AG04450 (cell line): ENCODE data around the gene GCN1. TPM values are rescaled to one million over a fixed set of nuclear protein-coding genes. Genes with fewer than 3 reads are reported as not detected.

Source experiments
- CTCF ChIA-PET: fragments of 300-600, 350-600 bp; formaldehyde crosslinking; extraction: SDS; loops from one replicate; lab custom pipeline; 2022; ENCODE audit warnings: antibody characterized with exemption, inconsistent platforms; lab: Charles Lee
- POLR2A ChIA-PET: fragments of 350-600 bp; formaldehyde crosslinking; extraction: SDS; loops from one replicate; lab custom pipeline; 2021; ENCODE audit warnings: antibody characterized with exemption, inconsistent platforms; lab: Yijun Ruan, JAX
- DNase-seq: peaks from one replicate; pipeline ENCODE4 v3.0.0-alpha.2; 2011; ENCODE audit warnings: low read depth, low spot score
- H3K27ac ChIP-seq: one replicate; pipeline ENCODE4 v1.5.1; 2012; ENCODE audit warnings: low read depth, low read length, control low read depth
- H3K27me3 ChIP-seq: one replicate; pipeline ENCODE4 v1.6.0; 2012; ENCODE audit warnings: low read length; ENCODE audit not compliant: control insufficient read depth, insufficient read depth
- H3K4me3 ChIP-seq: 2 replicates; pipeline ENCODE4 v1.5.1; 2011; ENCODE audit warnings: mild to moderate bottlenecking, low read depth, low read length, control low read depth
- H3K9me3 ChIP-seq: 2 replicates; pipeline ENCODE4 v1.5.1; 2012; ENCODE audit warnings: low read length; ENCODE audit not compliant: control insufficient read depth, insufficient read depth
- CTCF ChIP-seq: IDR thresholded peaks from 2 replicates; pipeline ENCODE4 v1.5.1; 2011; ENCODE audit warnings: low read depth, low read length, control low read depth, inconsistent platforms
- polyA plus RNA-seq: library from polyadenylated mRNA; depleted of rRNA; stranded (reverse); fragments of >200 nt; gene quantifications from 2 replicates; pipeline ENCODE4 v1.2.3, GENCODE V29; 2011

The GCN1 gene
- polyA plus RNA-seq, 1 experiment, result 44.5 TPM

GRCh38 chr12:120159509-120160237, 34.8 kb downstream of the GCN1 start:
- TF ChIP-seq CTCF, result no peak
- DNase-seq, result no peak
- H3K27me3 ChIP-seq, result no peaks in the 10 kb centered on the region
- POLR2A ChIA-PET, result interaction anchor here (1.2 kb wide), 1 partner anchor 41 kb away, joined by 5 read pairs; the partner anchor contains the start of gene RPLP0
- no peak overlapping the region for H3K4me3 ChIP-seq
- CTCF ChIA-PET, result interaction anchor here (0.5 kb wide), 1 partner anchor 42 kb away, joined by 3 read pairs; no protein-coding TSS in a partner anchor
- H3K9me3 ChIP-seq, result no peaks in the 10 kb centered on the region; the same call in 1 of the 2 replicates
- H3K27ac ChIP-seq, result no peak overlapping the region

- no peak for DNase-seq
- H3K27me3 ChIP-seq, result no peaks in the 10 kb centered on the region
- no peak overlapping the region for H3K27ac ChIP-seq
- no peaks in the 10 kb centered on the region for H3K9me3 ChIP-seq
- TF ChIP-seq CTCF, result no peak
- ChIA-PET CTCF (no interaction called here), POLR2A (interaction anchor here (1.0 kb wide), 1 partner anchor 24 kb away, joined by 5 read pairs; no protein-coding TSS in a partner anchor)
- no peak overlapping the region for H3K4me3 ChIP-seq
Measured at GRCh38 chr12:120158351-120158750, 36.2 kb downstream of the GCN1 start.

GRCh38 chr12:120157678-120158077, 36.8 kb downstream of the GCN1 start:
- Histone ChIP-seq H3K27me3 (no peaks in the 10 kb centered on the region), H3K4me3 (no peak overlapping the region), H3K9me3 (no peaks in the 10 kb centered on the region), H3K27ac (no peak overlapping the region)
- ChIA-PET POLR2A (no interaction called here), CTCF (no interaction called here)
- no peak for DNase-seq
- TF ChIP-seq CTCF, result no peak

DNA sequence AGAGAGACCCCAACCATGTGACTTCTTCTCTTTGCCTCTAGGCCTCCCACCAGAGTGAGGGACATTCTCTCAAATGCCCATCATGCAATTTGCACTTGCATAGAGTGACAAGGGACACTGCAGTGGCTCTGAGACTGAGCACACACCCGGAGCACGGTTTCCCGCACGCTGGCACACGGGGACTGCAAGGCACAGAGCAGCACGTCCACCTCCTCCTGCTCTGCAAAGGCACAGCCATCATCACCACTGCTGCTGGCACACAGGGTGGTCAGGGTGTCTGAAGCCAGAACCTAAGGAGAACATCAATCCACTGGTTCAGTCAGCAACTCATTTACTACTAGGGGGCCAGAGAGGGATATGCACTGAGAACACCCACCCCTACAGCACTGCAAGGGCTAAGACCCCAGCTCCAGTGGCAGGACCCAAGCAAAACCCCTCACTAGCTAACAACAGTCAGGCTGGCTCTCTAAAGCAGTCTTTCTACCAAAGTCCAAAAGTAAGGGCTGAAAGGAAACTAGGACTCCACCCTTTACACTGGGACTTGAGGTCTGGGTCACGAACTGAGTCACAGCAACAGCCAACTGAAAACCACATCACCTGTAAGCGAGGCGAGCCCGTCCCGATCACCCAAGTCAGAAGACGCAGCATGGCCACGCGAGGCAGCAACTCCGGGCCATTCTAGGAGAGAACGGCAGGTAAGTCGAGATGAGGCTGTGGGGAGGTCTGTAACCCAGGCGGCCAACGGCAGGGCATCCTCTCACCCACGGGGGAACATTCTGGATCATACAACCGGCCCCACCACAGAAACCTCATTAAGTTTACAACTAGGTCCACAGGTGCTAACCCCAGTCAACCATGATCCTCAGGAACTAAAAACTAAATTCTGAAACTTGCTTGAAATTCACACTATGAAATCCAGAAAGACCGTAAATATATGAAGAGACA, 37.9 kb downstream of the GCN1 start:
- no peaks in the 10 kb centered on the region for H3K9me3 ChIP-seq
- TF ChIP-seq CTCF, result no peak
- H3K27me3 ChIP-seq, result no peaks in the 10 kb centered on the region
- DNase-seq, result no peak
- H3K27ac ChIP-seq, result no peak overlapping the region
- ChIA-PET POLR2A (no interaction called here), CTCF (no interaction called here)
- H3K4me3 ChIP-seq, result no peak overlapping the region

GRCh38 chr12:120155072-120155471, 39.4 kb downstream of the GCN1 start:
- ChIA-PET CTCF (no interaction called here), POLR2A (no interaction called here)
- no peak for TF ChIP-seq CTCF
- Histone ChIP-seq H3K4me3 (no peak overlapping the region), H3K9me3 (no peaks in the 10 kb centered on the region; the same call in 1 of the 2 replicates), H3K27ac (no peak overlapping the region), H3K27me3 (no peaks in the 10 kb centered on the region)
- DNase-seq, result no peak
